22Rv1 (cell line): ENCODE data around the gene USP16.
A peak's percentile ranks its signal among the peaks of the same experiment; 100 is the strongest.

Experiments used
- H3K27ac ChIP-seq: fragments of 450-650 bp; 2 replicates; pipeline ENCODE4 v1.5.1; 2017
- CTCF ChIP-seq: fragments of 450-650 bp; IDR thresholded peaks from 2 replicates; pipeline ENCODE4 v1.5.1; 2017; ENCODE audit warnings: mild to moderate bottlenecking
- ZFX ChIP-seq: fragments of 450-650 bp; IDR thresholded peaks from 2 replicates; pipeline ENCODE4 v1.6.1; 2017; ENCODE audit warnings: antibody characterized with exemption, borderline replicate concordance

Gene USP16

GRCh38 chr21:29017639-29018237, 6.7 kb upstream of the USP16 start:
- H3K27ac ChIP-seq, result no peak overlapping the region
- TF ChIP-seq CTCF (no peak), ZFX (no peak)

- TF ChIP-seq CTCF, result no peak
- TF ChIP-seq ZFX, result no peak
- peak overlapping the region; percentile 76 for H3K27ac ChIP-seq
Observed at GRCh38 chr21:29018540-29018939, 5.9 kb upstream of the USP16 start.

- no peak for TF ChIP-seq CTCF
- no peak for TF ChIP-seq ZFX
- H3K27ac ChIP-seq, result no peak overlapping the region
Observed at GRCh38 chr21:29022166-29022565, 2.3 kb upstream of the USP16 start.

- no peak for TF ChIP-seq CTCF
- TF ChIP-seq ZFX, result no peak
- H3K27ac ChIP-seq, result peak overlapping the region; percentile 87
Observed at GRCh38 chr21:29025328-29025713, 853 bp downstream of the USP16 start.

GRCh38 chr21:29029524-29029923, 5.1 kb downstream of the USP16 start:
- no peak for TF ChIP-seq CTCF
- no peak for TF ChIP-seq ZFX
- no peak overlapping the region for H3K27ac ChIP-seq

- no peak overlapping the region for H3K27ac ChIP-seq
- no peak for TF ChIP-seq CTCF
- TF ChIP-seq ZFX, result no peak
Observed at GRCh38 chr21:29030909-29031308, 6.4 kb downstream of the USP16 start.

- TF ChIP-seq CTCF (no peak), ZFX (no peak)
- no peak overlapping the region for H3K27ac ChIP-seq
Observed at GRCh38 chr21:29033301-29033700, 8.8 kb downstream of the USP16 start.
